MM.1S (cell line): ENCODE results near the gene KLF14.

Source experiments
- CTCF ChIP-seq: fragments of 300-600 bp; sonication (generic); IDR thresholded peaks from 2 replicates; pipeline ENCODE4 v1.5.1; 2016; ENCODE audit warnings: antibody characterized with exemption, low read length, mixed read lengths
- EZH2 ChIP-seq: fragments of 300-600 bp; sonication (generic); optimal IDR thresholded peaks from 2 replicates; pipeline ENCODE3; 2017; ENCODE audit warnings: low read depth, mild to moderate bottlenecking, antibody characterized with exemption, low read length, mixed read lengths

- TF ChIP-seq CTCF (no peak), EZH2 (no peak)
Observed at GRCh38 chr7:130723784-130724183, 10.2 kb downstream of the KLF14 start.
